Astrocyte (in vitro differentiated cells and primary cell): ENCODE measurements around the gene ZG16B.

Experiments used
- CTCF ChIP-seq: IDR thresholded peaks from 2 replicates; pipeline ENCODE4 v1.5.1; 2011; ENCODE audit warnings: low read depth, mild to moderate bottlenecking, inconsistent platforms, low read length, moderate library complexity; ENCODE audit not compliant: insufficient read depth
- EZH2 ChIP-seq: IDR thresholded peaks from 2 replicates; pipeline ENCODE4 v1.6.1; 2012; ENCODE audit warnings: mild to moderate bottlenecking, low read length, inconsistent platforms; ENCODE audit not compliant: insufficient read depth

- TF ChIP-seq EZH2 (no peak), CTCF (no peak)
Observed at GRCh38 chr16:2855536-2855935, 25.4 kb downstream of the ZG16B start.
